ENCODE measurements around the gene PUS1.

Gene PUS1

GRCh38 chr12:131896811-131897270, 32.2 kb upstream of the PUS1 start:
- Histone ChIP-seq H3K4me1 (ENCODE audit: low read depth, poor library complexity, severe bottlenecking) (peaks cover 7% of the 10 kb centered on the region), H3K36me3 (ENCODE audit: insufficient read depth) (no peaks in the 10 kb centered on the region), H3K4me2 (peak overlapping the region; percentile 41; the same call in 1 of the 2 replicates), H3K9ac (peak overlapping the region; percentile 71; the same call in 1 of the 2 replicates), H3K27ac (peak overlapping the region; percentile 76), H2AFZ (ENCODE audit: low read depth) (peak overlapping the region; percentile 44; the same call in 1 of the 2 replicates), H3K27me3 (ENCODE audit: insufficient read depth, low read depth) (no peaks in the 10 kb centered on the region), H3K4me3 (IDR thresholded peaks at IDR 0.05; ENCODE audit: insufficient read depth, low read depth, low read length) (no peak overlapping the region), H4K20me1 (ENCODE audit: insufficient read depth) (no peaks in the 10 kb centered on the region), H3K79me2 (ENCODE audit: insufficient read depth, low read depth) (no peaks in the 10 kb centered on the region)
- TF ChIP-seq CTCF (conservative IDR thresholded peaks at IDR 0.05; ENCODE audit: low read depth, low read length) = no peak

- H4K20me1 ChIP-seq (ENCODE audit: insufficient read depth) = no peaks in the 10 kb centered on the region
- no peaks in the 10 kb centered on the region for H3K27me3 ChIP-seq (ENCODE audit: insufficient read depth, low read depth)
- H3K9ac ChIP-seq = no peak overlapping the region
- H3K4me3 ChIP-seq (IDR thresholded peaks at IDR 0.05; ENCODE audit: insufficient read depth, low read depth, low read length) = no peak overlapping the region
- no peak overlapping the region for H3K27ac ChIP-seq
- no peaks in the 10 kb centered on the region for H3K79me2 ChIP-seq (ENCODE audit: insufficient read depth, low read depth)
- TF ChIP-seq CTCF (conservative IDR thresholded peaks at IDR 0.05; ENCODE audit: low read depth, low read length) = no peak
- H2AFZ ChIP-seq (ENCODE audit: low read depth) = no peak overlapping the region
- no peaks in the 10 kb centered on the region for H3K36me3 ChIP-seq (ENCODE audit: insufficient read depth)
- no peak overlapping the region; the same call in 1 of the 2 replicates for H3K4me2 ChIP-seq
- H3K4me1 ChIP-seq (ENCODE audit: low read depth, poor library complexity, severe bottlenecking) = peaks cover 7% of the 10 kb centered on the region
Measured at GRCh38 chr12:131897276-131897675, 31.8 kb upstream of the PUS1 start.

- H2AFZ ChIP-seq (ENCODE audit: low read depth) = no peak overlapping the region
- no peaks in the 10 kb centered on the region for H3K36me3 ChIP-seq (ENCODE audit: insufficient read depth)
- no peaks in the 10 kb centered on the region for H3K27me3 ChIP-seq (ENCODE audit: insufficient read depth, low read depth)
- peaks cover 7% of the 10 kb centered on the region for H3K4me1 ChIP-seq (ENCODE audit: low read depth, poor library complexity, severe bottlenecking)
- TF ChIP-seq CTCF (conservative IDR thresholded peaks at IDR 0.05; ENCODE audit: low read depth, low read length) = no peak
- H3K27ac ChIP-seq = no peak overlapping the region
- H3K9ac ChIP-seq = no peak overlapping the region
- no peak overlapping the region for H3K4me2 ChIP-seq
- H4K20me1 ChIP-seq (ENCODE audit: insufficient read depth) = no peaks in the 10 kb centered on the region
- no peaks in the 10 kb centered on the region for H3K79me2 ChIP-seq (ENCODE audit: insufficient read depth, low read depth)
- H3K4me3 ChIP-seq (IDR thresholded peaks at IDR 0.05; ENCODE audit: insufficient read depth, low read depth, low read length) = no peak overlapping the region
Measured at GRCh38 chr12:131897875-131898274, 31.2 kb upstream of the PUS1 start.

GRCh38 chr12:131900397-131900796, 28.7 kb upstream of the PUS1 start:
- Histone ChIP-seq H4K20me1 (ENCODE audit: insufficient read depth) (no peaks in the 10 kb centered on the region), H3K27me3 (ENCODE audit: insufficient read depth, low read depth) (no peaks in the 10 kb centered on the region)

More at GRCh38 chr12:131900397-131900796, 28.7 kb upstream of the PUS1 start:
- Histone ChIP-seq H3K79me2 (ENCODE audit: insufficient read depth, low read depth) (no peaks in the 10 kb centered on the region), H3K27ac (no peak overlapping the region), H3K4me3 (IDR thresholded peaks at IDR 0.05; ENCODE audit: insufficient read depth, low read depth, low read length) (no peak overlapping the region), H3K4me2 (no peak overlapping the region), H3K9ac (no peak overlapping the region), H2AFZ (ENCODE audit: low read depth) (no peak overlapping the region), H3K4me1 (ENCODE audit: low read depth, poor library complexity, severe bottlenecking) (peaks cover 7% of the 10 kb centered on the region), H3K36me3 (ENCODE audit: insufficient read depth) (no peaks in the 10 kb centered on the region)
- no peak for TF ChIP-seq CTCF (conservative IDR thresholded peaks at IDR 0.05; ENCODE audit: low read depth, low read length)

Measured in KMS-11 (cell line).